ENCODE results near the gene CD160.
"Not testable (repeated sequence)": the region's sequence is repeated elsewhere in the genome, so short reads cannot be mapped to it uniquely, and the experiment has no call there.

CD160 gene

DNA sequence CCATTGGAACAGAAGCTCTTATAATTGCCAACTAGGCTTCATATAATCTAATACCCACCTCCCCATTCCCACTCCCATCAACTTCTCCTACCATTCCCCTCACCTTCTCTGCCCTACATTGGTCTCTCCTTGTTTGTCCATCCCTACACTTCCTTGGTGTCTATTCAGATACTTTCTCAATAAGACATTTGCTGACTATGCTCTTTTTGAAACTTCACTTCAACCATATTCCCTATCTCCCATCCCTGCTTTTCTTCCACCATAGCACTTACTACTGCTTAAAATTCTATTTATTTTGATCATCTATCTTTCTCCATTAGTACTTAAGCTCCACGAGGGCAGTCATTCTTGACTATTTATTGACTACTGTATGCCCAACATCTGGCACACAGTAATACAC lies 40.4 kb downstream of the CD160 start:
- DNase-seq, result no peak

DNA sequence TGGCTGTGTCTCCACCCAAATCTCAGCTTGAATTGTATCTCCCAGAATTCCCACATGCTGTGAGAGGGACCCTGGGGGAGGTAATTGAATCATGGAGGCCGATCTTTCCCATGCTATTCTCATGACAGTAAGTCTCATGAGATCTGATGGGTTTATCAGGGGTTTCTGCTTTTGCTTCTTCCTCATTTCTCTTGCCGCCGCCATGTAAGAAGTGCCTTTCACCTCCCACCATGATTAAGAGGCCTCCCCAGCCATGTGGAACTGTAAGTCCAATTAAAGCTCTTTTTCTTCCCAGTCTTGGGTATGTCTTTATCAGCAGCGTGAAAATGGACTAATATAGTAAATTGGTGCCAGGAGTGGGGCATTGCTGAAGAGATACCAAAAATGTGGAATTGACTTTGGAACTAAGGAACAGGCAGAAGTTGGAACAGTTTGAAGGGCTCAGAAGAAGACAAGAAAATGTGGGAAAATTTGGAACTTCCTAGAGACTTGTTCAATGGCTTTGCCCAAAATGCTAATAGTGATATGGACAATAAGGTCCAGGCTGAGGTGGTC lies 41.2 kb downstream of the CD160 start:
- not testable (repeated sequence) for DNase-seq

DNA sequence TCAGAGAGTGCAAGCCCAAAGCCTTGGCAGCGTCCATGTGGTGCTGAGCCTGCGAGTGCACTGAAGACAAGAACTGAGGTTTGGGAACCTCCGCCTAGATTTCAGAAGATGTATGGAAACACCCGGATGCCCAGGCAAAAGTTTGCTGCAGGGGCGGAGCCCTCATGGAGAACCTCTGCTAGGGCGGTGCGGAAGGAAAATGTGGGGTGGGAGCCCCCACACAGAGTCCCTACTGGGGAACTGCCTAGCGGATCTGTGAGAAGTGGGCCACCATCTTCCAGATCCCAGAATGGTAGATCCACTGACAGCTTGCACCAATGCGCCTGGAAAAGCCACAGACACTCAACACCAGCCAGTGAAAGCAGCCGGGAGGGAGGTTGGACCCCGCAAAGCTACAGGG lies 42.2 kb downstream of the CD160 start:
- DNase-seq, result not testable (repeated sequence)

DNA sequence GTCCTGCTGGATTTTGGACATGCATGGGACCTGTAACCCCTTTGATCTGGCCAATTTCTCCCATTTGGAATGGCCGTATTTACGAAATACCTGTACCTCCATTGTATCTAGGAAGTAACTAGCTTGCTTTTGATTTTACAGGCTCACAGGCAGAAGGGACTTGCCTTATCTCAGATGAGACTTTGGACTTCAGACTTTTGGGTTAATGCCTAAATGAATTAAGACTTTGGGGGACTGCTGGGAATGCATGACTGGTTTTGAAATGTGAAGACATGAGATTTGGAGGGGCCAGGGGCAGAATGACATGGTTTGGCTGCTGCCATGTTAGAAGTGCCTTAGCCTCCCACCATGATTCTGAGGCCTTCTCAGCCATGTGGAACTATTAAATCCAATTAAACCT lies 42.7 kb downstream of the CD160 start:
- not testable (repeated sequence) for DNase-seq

DNA sequence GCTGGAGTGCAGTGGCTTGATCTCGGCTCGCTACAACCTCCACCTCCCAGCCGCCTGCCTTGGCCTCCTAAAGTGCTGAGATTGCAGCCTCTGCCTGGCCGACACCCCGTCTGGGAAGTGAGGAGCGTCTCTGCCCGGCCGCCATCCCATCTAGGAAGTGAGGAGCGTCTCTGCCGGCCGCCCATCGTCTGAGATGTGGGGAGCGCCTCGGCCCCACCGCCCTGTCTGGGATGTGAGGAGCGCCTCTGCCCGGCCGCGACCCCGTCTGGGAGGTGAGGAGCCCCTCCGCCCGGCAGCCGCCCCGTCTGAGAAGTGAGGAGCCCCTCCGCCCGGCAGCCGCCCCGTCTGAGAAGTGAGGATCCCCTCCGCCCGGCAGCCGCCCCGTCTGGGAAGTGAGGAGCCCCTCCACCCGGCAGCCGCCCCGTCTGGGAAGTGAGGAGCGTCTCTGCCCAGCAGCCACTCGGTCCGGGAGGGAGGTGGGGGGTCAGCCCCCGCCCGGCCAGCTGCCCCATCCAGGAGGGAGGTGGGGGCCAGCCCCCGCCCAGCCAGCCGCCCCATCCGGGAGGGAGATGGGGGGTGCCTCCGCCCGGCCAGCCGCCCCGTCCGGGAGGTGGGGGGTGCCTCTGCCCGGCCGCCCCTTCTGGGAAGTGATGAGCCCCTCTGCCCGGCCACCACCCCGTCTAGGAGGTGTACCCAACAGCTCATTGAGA lies 45.1 kb downstream of the CD160 start:
- DNase-seq, result not testable (repeated sequence)

DNA sequence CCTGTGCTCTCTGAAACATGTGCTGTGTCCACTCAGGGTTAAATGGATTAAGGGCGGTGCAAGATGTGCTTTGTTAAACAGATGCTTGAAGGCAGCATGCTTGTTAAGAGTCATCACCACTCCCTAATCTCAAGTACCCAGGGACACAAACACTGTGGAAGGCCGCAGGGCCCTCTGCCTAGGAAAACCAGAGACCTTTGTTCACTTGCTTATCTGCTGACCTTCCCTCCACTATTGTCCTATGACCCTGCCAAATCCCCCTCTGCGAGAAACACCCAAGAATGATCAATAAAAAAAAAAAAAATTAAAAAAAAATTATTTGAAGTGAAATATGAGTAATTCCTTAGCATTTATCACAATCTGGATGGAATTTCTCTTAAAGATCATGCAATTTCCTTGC lies 45.8 kb downstream of the CD160 start:
- not testable (repeated sequence) for DNase-seq

DNA sequence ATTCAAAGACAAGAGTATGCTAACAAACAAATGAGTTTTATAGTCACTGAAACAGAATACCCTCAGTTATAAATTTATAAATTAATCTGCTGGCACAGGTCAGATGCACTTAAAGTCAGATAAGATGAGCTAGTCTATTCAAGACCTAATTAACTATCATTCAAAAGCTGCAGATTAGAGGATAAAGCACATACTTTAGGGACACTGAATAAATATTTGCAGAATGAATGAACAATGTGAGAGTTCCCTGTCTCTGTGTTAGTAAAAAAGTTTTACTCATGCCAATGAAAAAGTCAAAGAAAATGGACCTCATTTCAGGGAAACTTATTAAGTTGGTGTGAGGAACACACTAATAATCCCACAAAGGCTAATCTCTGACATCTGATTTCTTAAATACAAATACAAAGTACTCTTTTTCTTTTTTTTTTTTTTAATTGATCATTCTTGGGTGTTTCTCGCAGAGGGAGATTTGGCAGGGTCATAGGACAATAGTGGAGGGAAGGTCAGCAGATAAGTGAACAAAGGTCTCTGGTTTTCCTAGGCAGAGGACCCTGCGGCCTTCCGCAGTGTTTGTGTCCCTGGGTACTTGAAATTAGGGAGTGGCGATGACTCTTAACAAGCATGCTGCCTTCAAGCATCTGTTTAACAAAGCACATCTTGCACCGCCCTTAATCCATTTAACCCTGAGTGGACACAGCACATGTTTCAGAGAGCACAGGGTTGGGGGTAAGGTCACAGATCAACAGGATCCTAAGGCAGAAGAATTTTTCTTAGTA lies 46.5 kb downstream of the CD160 start:
- not testable (repeated sequence) for DNase-seq

DNA sequence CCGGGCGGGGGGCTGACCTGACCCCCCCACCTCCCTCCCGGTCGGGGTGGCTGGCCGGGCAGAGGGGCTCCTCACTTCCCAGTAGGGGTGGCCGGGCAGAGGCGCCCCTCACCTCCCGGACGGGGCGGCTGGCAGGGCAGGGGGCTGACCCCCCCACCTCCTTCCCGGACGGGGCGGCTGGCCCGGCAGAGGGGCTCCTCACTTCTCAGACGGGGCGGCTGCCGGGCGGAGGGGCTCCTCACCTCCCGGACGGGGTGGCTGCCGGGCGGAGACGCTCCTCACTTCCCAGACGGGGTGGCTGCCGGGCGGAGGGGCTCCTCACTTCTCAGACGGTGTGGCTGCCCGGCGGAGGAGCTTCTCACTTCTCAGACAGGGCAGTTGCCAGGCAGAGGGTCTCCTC lies 47.6 kb downstream of the CD160 start:
- not testable (repeated sequence) for DNase-seq

DNA sequence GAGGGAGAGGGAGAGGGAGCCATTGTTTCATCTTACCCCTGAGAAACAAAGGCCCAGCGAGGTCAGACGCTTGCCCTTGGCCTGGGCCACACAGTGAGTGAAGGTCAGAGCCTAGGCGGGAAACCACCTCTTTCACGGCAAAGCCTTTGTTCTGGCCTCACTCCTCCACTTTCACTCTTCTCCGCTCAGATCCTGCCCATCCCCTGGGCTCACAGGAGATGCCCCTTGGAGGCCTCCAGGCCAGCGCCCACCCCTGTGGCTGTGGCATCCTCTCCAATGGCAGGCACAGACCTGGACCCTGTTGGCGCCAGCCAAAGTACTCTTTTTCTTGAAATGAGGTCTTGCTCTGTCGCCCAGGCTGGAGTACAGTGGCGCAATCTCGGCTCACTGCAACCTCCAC lies 48.7 kb downstream of the CD160 start:
- not testable (repeated sequence) for DNase-seq

DNA sequence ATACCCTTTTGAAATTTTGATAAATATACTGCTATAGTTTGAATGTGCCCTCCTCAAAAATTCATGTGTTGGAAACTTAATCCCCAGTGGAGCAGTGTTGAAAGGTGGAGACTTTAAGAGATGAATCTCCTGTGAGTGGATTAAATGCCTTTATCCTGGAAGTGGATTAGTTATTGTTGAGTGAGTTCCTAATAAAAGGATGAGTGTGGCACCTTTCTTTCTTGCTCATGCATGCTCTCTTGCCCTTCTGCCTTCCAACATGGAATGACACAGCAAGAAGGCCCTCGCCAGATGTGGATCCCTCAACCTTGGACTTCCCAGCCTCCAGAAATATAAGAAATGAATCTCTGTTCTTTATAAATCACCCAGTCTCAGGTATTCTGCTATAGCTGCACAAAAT lies 51.8 kb downstream of the CD160 start:
- DNase-seq, result no peak

DNA sequence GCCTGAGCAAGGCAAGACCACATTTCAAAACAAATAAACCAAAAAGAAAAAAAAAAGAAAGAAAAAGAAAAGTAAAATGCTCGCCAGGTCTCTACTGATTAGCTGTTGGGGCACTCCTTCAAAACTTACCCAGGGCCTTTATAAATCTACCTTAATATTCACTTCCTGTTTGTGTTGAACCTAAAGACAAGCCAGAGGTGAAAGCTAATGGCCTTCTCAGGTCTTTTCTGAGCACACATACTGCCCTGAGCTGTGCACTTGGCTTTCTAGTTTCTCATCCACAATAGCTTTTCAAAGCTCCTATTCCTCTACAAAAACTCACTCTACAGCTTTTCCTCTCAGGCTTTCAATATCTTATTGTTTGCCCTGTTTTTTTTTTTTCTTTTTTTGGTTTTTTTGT lies 54.1 kb downstream of the CD160 start:
- DNase-seq, result no peak

DNA sequence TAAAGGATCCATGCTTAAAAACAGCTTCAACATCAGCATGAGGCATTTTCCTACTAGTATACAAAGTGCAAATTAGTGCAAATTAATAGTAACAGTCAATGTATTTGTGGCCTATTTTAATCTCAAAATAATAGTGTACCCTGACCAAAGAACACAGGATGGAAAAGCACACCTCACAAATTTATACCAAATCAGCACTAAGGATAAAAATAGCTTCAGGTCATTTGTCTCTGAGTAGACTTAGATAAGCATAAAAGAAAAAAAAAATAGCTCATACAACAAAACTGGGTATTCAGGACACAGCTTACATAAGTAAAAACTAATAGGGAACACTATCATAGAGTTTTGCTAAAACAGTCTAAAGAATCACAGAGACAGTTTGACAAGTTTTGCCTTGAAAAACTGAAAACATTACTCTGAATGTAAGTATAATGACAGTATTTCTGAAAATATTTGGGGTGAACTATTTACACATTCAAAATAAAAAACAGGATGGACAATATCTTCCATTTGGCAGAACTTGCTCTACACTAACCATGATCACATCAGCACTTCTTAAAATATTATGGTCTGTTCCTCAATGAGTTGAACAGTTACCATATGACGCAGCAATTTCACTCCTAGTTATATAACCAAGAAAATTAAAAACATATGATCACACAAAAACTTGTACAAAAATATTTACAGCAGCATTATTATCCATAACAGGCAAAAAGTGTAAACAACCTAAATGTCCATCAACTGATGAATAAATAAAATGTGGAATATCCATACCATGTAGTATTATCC lies 58.3 kb downstream of the CD160 start:
- no peak for DNase-seq

DNA sequence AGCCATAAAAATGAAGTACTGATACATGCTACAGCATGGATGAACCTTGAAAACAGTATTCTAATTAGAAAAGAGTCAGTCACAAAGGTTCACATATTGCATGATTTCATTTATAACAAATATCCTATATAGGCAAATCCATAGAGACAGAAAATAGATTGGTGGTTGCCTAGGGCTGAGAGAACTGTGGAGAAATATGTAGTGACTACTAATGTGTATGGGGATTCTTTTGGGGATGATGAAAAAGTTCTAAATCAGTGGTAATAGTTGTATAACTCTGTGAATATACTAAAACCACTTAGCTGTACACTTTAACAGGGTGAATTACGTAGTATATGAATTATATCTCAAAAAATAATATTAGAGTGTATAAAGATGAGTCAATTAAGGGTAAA lies 58.8 kb downstream of the CD160 start:
- DNase-seq, result no peak

DNA sequence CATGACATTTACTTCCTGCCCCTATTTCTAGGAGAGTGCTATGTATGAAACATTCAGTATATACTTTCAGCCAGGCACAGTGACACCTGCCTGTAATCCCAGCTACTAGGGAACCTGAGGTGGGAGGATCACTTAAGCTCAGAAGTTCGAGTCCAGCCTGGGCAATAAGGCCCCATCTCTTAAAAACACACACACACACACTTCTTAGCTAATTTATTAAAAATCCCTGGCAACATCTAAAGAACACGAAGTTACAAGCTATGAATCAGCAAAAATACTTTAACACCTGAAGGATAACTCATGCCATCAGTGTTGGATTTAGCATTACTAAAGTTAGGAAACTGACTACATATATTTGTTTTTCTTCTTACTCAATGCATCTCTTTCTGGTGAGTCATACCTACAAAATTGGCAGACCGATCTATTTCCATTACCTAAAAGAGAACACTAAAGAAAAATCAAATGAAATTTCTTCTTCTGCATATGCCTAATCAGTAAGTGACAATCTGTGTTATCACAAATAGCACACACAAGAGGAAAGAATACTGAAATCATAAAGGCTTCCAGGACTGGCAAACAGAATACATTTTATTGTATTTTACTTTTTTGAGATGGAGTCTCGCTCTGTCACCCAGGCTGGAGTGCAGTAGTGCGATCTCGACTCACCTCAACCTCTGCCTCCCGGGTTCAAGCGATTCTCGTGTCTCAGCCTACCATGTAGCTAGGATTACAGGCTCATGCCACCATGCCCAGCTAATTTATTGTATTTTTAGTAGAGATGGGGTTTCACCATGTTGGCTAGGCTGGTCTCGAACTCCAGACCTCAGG lies 63.2 kb downstream of the CD160 start:
- no peak for DNase-seq

DNA sequence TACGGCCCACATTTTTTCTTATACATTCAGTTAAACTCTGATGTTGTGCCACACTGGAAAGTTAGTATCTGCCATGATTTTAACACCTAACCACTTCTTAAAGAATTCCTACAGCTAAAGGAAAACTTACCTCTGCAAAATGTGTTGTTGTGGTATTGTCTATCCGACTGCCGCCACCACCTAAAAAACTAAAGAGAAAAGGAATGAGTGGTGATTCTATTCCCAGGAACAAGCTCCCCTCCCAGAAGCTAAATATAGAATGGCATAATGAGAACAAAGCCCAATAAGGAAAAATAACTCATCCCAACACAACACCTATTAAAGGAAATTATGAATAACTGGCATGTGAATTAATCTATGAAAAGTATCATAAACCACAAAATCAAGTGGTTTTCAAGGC lies 65.1 kb downstream of the CD160 start:
- DNase-seq, result no peak

DNA sequence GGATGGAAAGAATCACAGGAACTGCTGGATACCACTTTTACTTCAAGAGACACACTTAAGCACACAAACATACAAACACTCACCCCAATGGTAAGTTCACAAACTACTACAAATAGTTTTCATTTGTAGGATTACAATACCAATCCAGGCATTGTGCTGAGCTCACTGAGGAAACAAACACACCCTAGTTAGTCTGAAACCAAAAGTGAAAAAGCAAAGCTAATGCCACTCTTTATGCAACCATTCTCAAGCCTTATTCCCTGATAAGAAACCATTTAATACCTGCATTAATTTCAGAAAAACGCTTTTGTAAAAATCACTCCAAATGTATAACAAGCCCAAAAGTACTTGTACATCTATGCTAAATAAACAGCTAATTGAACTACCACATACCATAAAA lies 66.2 kb downstream of the CD160 start:
- DNase-seq, result no peak

DNA sequence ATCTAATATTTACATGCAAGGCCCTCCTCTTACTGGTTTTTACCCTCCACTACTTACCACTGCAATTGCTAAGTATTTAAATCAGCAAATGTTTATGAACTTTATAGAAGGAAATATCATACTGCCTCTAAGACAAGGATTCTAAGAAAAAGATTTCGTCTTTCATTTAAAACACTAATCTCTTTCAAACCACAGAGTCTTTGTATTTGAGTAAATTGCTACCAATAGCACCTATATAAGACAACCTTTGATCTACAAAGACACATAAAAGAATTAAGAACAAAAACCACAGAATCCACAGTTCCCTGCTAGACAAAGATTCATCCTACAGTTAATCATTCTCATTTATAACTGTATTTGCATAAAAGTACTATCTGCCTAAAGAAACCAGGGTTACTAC lies 67.0 kb downstream of the CD160 start:
- DNase-seq, result no peak

DNA sequence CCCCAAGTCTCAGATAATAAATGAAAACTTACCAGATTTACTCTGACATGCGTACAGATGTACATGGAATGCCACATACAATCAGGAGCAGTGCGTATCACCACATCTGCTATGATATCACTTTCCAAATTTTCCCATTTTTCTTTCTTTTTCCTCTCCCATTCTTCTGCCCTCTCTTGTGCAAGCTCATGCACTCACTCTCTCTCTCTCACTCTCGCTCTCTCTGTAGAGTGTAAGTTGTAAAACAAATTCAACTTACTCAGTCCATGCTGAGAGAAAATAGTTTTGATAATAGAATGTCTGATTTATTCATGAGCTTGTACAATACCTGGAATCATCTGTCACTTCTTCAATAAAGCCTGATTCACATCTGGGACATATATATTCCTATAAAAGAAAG lies 69.3 kb downstream of the CD160 start:
- no peak for DNase-seq
